Activated T-cell treated with anti-CD3 and anti-CD28 coated beads, Interleukin-2, amount 50 U/mL, for 24 hours (primary cell): ENCODE data around the gene RTN4IP1.
"Not testable (repeated sequence)": the region's sequence is repeated elsewhere in the genome, so short reads cannot be mapped to it uniquely, and the experiment has no call there.

Experiments
- DNase-seq: peaks from one replicate; pipeline ENCODE4 v3.0.0-alpha.2; 2020
- H3K27ac Mint-ChIP-seq: 2 replicates; pipeline ENCODE4 v1.8.0; 2020; ENCODE audit warnings: mild to moderate bottlenecking, mixed read lengths
- H3K27me3 Mint-ChIP-seq: 2 replicates; pipeline ENCODE4 v1.8.0; 2020; ENCODE audit warnings: mixed read lengths
- H3K36me3 Mint-ChIP-seq: 2 replicates; pipeline ENCODE4 v1.8.0; 2020; ENCODE audit warnings: low read depth, mixed read lengths
- H3K4me1 Mint-ChIP-seq: 2 replicates; pipeline ENCODE4 v1.8.0; 2020; ENCODE audit warnings: low read depth, mixed read lengths
- H3K4me3 Mint-ChIP-seq: 2 replicates; pipeline ENCODE4 v1.8.0; 2020; ENCODE audit warnings: mild to moderate bottlenecking, moderate library complexity, mixed read lengths
- H3K9me3 Mint-ChIP-seq: 2 replicates; pipeline ENCODE4 v1.8.0; 2020; ENCODE audit warnings: mixed read lengths

Gene RTN4IP1

DNA sequence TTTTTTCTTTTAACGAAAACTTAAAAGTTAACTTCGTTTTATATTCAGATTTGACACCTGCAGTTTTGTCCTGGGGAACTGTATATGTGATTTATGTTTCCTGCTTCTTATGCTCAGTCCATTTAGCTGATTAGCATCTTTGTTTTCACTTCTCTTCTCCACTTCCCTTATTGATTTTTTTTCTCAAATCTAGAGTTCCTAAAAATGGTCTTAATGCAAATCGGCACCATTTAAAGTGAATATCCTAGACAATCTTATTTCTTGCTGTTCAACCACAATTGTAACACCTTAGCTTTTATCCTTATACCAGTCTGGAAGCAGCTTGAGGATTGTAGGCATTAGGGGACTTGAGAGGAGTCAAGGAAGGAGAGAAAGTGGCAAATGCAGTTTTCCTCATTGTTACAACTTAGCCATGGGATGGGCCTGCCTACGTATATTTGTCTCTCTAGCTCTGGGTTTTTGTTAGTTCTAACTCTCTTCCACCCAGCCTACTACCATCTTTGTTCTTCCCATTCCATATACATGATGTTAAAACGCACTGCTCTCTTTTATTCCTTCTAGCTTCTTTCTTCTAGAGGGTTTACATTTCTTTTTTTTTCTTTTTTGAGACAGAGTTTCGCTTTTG lies 8.5 kb upstream of the RTN4IP1 start:
- peaks cover 53% of the 10 kb centered on the region for H3K36me3 Mint-ChIP-seq
- no peak overlapping the region for H3K4me3 Mint-ChIP-seq
- no peak for DNase-seq
- H3K4me1 Mint-ChIP-seq = peaks cover 37% of the 10 kb centered on the region
- H3K9me3 Mint-ChIP-seq = no peaks in the 10 kb centered on the region
- peak overlapping the region; percentile 2 for H3K27ac Mint-ChIP-seq
- no peaks in the 10 kb centered on the region for H3K27me3 Mint-ChIP-seq

DNA sequence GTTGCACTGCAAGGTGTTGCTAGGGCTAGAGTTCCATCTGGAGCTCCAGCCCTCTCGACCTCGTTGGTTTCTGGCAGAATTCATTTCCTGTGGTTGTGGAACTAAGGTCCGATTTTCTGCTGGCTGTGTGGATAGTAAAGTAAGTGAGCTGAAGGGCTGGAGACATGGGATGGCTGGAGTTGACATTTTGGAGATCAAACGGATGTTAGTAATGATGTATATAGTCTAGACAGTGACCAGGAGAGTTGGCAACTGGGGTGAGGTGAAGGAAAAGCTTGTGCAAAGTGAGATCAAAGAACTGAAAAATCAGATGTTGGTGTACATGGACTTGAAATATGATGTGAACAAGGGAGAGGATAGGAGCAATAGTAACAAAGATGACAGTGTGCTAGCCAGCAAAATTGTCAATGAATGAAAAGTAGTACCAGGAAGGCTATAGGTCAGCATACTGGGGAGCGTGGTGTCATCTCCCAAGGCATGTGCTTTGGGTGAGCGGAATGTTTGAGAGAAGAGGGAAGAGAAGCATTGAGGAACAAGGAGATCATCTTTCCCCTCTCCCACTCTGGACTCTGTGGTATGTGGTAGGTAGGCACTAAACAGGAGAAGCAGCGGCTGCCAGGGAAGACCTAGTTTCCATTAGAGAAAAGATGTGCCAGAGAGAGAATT lies 7.9 kb upstream of the RTN4IP1 start:
- Mint-ChIP-seq H3K4me3 (no peak overlapping the region), H3K27ac (peak overlapping the region; percentile 30), H3K9me3 (no peaks in the 10 kb centered on the region), H3K4me1 (peaks cover 39% of the 10 kb centered on the region), H3K36me3 (peaks cover 46% of the 10 kb centered on the region), H3K27me3 (no peaks in the 10 kb centered on the region)
- no peak for DNase-seq

DNA sequence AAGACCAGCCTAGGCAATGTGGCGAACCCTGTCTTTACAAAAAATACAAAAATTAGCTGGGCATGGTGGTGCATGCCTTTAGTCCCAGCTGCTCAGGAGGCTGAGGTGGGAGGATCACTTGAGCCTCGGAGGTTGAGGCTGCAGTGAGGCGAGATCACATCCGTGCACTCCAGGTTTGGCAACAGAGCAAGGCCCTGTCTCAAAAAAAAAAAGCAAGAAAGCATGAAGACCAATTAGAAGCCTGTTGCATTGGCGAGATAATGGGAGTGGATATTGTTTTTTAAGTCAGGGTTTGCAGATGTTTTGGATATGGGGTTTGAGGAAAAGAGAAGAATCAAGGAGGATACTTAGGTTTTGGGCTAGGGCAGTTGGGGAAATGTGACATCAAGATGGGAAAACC lies 5.3 kb upstream of the RTN4IP1 start:
- no peaks in the 10 kb centered on the region for H3K9me3 Mint-ChIP-seq
- H3K4me3 Mint-ChIP-seq = no peak overlapping the region
- no peak overlapping the region for H3K27ac Mint-ChIP-seq
- no peak for DNase-seq
- no peaks in the 10 kb centered on the region for H3K27me3 Mint-ChIP-seq
- peaks cover 33% of the 10 kb centered on the region for H3K36me3 Mint-ChIP-seq
- H3K4me1 Mint-ChIP-seq = peaks cover 52% of the 10 kb centered on the region

DNA sequence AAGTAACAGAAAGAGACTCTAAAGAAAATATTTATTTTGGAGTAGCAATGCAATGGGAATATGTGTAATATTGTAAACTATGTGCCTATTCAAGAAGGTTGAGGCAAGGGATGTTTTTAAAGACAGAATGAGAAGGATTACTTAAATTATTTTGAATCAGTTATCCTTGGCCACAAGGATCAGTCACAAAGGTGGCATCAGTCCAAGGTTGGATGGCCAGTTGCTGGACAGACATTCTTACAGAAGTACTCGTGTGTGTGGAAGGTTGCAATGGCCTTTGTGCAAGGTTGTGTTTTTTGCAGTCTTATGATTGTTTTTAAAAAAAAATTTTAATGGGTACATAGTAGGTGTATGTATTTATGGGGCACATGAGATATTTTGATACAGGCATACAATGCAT lies 2.0 kb upstream of the RTN4IP1 start:
- H3K27me3 Mint-ChIP-seq = no peaks in the 10 kb centered on the region
- peaks cover 48% of the 10 kb centered on the region for H3K4me1 Mint-ChIP-seq
- no peak overlapping the region for H3K27ac Mint-ChIP-seq
- no peaks in the 10 kb centered on the region for H3K9me3 Mint-ChIP-seq
- H3K36me3 Mint-ChIP-seq = peaks cover 29% of the 10 kb centered on the region
- DNase-seq = no peak
- H3K4me3 Mint-ChIP-seq = no peak overlapping the region

DNA sequence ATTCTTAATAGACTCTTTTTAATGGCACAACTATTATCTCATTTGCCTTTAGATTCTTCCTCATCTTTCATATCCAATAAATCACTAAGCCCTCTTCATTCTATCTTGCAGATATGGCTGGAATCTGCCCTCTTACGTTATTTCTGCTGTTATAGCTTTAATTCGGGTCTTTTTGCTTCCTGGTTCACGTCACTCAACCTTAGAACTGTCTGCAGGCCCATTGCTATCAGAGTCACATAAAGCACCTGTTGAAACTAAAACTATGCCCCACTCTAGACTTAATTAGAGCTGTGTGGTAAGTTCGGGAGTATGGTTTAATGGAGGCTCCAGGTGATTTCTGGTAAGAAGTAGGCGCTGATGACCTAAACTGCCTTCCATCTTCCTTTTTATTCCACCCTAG lies 1.1 kb upstream of the RTN4IP1 start:
- DNase-seq = no peak
- H3K4me1 Mint-ChIP-seq = peaks cover 53% of the 10 kb centered on the region

DNA sequence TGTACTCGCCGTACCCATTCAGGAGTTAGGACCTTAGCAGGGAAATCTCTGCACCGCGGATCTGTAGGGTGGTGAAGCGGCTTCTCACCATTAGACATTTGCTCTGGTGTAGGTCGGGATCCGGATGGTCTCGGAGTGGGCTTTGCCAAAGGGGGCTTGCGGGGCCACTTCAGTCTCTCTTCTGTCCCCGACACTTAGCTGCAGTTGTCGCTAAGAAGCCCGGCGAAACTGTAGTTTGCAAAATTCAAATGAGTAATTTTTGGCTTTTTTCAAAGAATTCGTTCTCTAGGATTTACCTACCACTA lies 513 bp upstream of the RTN4IP1 start:
- H3K4me1 Mint-ChIP-seq = peaks cover 48% of the 10 kb centered on the region
- H3K4me3 Mint-ChIP-seq = peak overlapping the region; percentile 95
- peaks cover 23% of the 10 kb centered on the region for H3K36me3 Mint-ChIP-seq
- no peak for DNase-seq
- peak overlapping the region; percentile 99 for H3K27ac Mint-ChIP-seq
- no peaks in the 10 kb centered on the region for H3K9me3 Mint-ChIP-seq
- H3K27me3 Mint-ChIP-seq = no peaks in the 10 kb centered on the region

More for the DNA sequence above, 1.1 kb upstream of the RTN4IP1 start:
- peaks cover 28% of the 10 kb centered on the region for H3K36me3 Mint-ChIP-seq
- H3K9me3 Mint-ChIP-seq = no peaks in the 10 kb centered on the region
- H3K27me3 Mint-ChIP-seq = no peaks in the 10 kb centered on the region
- H3K27ac Mint-ChIP-seq = peak overlapping the region; percentile 99
- H3K4me3 Mint-ChIP-seq = peak overlapping the region; percentile 95

DNA sequence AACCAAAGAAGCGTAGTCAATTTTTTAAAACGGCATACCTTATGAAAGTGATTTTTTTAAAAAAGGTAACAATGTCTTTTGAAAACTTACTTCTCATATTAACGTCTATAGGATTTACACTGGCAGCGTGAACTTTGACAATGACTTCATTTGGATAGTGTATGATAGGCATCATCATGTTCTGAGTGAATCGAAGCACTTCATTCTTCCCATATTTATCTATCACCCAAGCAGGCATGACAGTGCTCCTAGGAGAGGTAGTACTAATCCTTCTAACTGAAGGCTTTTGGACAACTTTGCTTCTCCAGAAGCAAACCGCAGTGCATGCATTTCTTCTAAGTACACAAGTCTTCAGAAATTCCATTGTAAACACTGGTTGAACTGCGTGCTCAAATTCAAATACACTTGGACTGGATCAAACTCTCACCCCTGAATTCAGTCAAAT lies 618 bp downstream of the RTN4IP1 start:
- no peaks in the 10 kb centered on the region for H3K27me3 Mint-ChIP-seq
- H3K36me3 Mint-ChIP-seq = peaks cover 19% of the 10 kb centered on the region
- no peaks in the 10 kb centered on the region for H3K9me3 Mint-ChIP-seq
- DNase-seq = no peak
- H3K27ac Mint-ChIP-seq = peak overlapping the region; percentile 99
- peaks cover 41% of the 10 kb centered on the region for H3K4me1 Mint-ChIP-seq
- peak overlapping the region; percentile 95 for H3K4me3 Mint-ChIP-seq

DNA sequence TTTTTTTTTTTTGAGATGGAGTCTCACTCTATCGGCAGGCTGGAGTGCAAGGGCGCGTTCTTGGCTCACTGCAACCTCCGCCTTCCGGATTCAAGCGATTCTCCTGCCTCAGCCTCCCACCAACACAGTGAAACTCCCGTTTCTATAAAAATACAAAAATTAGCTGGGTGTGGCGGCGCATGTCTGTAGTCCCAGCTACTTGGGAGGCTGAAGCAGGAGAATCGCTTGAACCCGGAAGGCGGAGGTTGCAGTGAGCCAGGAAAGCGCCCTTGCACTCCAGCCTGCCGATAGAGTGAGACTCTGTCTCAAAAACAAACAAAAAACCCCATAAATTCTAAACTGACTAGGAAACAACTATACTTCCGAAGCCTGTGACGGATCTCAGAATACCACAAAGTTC lies 1.5 kb downstream of the RTN4IP1 start:
- peaks cover 41% of the 10 kb centered on the region for H3K4me1 Mint-ChIP-seq
- H3K27me3 Mint-ChIP-seq, DNase-seq, H3K9me3 Mint-ChIP-seq: not testable (repeated sequence)
- peak overlapping the region; percentile 95 for H3K4me3 Mint-ChIP-seq
- peaks cover 20% of the 10 kb centered on the region for H3K36me3 Mint-ChIP-seq
- H3K27ac Mint-ChIP-seq = peak overlapping the region; percentile 99

DNA sequence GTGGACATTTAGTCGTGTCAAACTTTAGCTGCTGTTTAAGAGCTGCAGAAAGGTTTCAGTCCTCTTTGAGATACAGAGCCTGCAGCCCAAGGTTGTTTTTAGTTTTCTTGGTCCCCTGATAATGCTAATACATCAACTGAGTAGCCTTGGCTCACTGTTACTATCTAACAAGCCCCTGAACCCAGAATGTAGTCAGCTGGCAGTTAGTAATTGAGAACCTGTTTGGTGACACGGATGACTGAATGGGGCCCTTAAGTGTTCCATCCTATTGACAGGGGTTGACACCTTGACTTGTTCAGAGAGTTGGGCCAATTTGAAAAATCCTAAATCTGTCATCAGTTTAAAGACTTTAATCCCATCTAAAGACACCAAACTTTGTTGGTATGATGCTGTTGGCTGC lies 2.8 kb downstream of the RTN4IP1 start:
- H3K9me3 Mint-ChIP-seq = no peaks in the 10 kb centered on the region

DNA sequence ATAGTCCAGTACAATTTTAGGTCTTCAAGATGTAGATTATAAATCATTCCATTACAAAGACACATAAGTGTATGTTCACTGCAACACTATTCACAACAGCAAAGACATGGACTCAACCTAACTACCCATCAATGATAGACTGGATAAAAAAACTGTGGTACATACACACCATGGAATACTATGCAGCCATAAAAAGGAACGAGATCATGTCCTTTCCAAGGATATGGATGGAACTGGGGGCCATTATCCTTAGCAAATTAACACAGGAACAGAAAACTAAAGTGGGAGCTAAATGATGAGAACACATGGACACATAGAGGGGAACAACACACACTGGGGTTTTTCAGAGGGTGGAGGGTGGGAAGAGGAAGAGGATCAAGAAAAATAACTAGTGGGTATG lies 6.3 kb downstream of the RTN4IP1 start:
- no peaks in the 10 kb centered on the region for H3K27me3 Mint-ChIP-seq
- H3K27ac Mint-ChIP-seq = no peak overlapping the region
- H3K36me3 Mint-ChIP-seq = peaks cover 28% of the 10 kb centered on the region
- no peaks in the 10 kb centered on the region for H3K9me3 Mint-ChIP-seq
- H3K4me3 Mint-ChIP-seq = no peak overlapping the region
- H3K4me1 Mint-ChIP-seq = peaks cover 13% of the 10 kb centered on the region
- no peak for DNase-seq

More for the DNA sequence above, 2.8 kb downstream of the RTN4IP1 start:
- no peaks in the 10 kb centered on the region for H3K27me3 Mint-ChIP-seq
- no peak for DNase-seq
- peaks cover 29% of the 10 kb centered on the region for H3K36me3 Mint-ChIP-seq
- H3K4me1 Mint-ChIP-seq = peaks cover 33% of the 10 kb centered on the region
- H3K4me3 Mint-ChIP-seq = no peak overlapping the region
- H3K27ac Mint-ChIP-seq = no peak overlapping the region

DNA sequence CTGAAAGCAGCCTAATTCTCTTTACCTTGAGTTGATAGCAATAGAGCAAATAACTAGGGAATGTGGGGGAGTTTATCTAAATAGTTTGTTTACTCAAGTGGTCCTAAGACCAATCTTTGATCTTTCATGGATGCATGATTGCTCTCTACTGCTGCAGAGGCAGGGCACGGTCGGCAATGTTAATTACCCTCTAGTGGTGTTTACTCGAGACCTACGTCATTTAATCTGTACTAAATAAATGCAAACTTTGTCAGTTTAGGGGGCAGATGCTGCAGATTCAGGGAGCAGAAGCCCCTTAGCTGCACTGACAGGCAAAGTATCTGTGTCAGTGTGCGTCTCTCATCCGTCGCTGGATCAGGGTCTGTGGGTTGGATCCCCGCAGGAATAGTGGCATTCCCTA lies 6.9 kb downstream of the RTN4IP1 start:
- H3K4me3 Mint-ChIP-seq = no peak overlapping the region
- no peak overlapping the region for H3K27ac Mint-ChIP-seq
- H3K9me3 Mint-ChIP-seq = no peaks in the 10 kb centered on the region
- H3K27me3 Mint-ChIP-seq = no peaks in the 10 kb centered on the region
- peaks cover 29% of the 10 kb centered on the region for H3K36me3 Mint-ChIP-seq
- H3K4me1 Mint-ChIP-seq = peaks cover 10% of the 10 kb centered on the region
- no peak for DNase-seq

DNA sequence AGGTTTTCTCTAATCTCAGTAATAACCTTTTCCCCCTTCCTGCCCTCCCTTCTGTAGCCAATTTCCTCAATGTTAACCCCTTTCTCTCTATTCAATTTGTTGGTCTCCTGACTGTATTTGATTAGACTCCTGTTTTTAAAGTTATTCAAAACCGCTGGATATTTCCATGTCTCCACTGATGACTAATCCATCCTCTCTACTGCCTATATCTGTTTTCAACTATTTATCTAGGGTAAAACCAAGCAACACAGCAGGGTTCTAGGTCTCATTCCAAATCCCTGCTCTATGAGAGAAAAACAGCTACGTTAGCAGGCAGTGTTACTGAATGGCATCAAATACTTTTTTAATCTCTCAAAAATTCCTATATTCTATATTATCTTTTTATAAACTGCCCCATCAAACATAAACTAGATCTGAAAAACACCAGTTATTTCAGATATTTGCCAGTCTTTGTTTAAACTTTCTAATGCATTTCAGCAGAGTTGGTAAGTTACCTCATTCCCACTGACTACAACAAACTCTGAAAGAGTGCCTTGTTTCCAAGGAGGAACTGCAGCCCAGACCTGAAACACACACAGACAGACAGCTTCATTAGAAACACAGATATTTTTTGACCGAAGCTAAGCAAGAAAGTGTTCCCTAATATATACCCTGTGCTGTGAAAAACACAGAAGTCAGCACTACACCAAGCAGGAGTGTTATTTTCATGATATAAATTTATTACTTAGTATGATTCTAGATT lies 8.2 kb downstream of the RTN4IP1 start:
- no peaks in the 10 kb centered on the region for H3K9me3 Mint-ChIP-seq
- no peak for DNase-seq

DNA sequence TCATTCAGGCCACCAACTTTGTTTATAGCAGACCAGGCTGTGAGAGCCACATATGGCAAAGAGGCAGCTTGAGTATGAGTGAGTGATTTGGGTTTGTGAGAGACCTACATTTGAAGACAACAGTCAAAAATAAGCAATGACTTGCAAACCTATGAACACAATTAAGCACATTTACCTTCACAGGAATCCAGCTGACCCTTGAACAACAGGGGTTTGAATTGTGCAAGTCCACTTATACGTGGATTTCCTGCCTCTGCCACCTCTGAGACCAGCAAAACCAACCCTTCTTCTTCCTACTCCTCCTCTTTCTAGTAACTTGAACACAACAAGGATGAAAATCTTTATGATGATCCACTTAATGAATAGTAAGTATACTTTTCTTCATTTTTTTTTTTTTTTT lies 10.1 kb downstream of the RTN4IP1 start:
- H3K4me3 Mint-ChIP-seq = no peak overlapping the region
- no peak overlapping the region for H3K27ac Mint-ChIP-seq
- DNase-seq = no peak
- H3K9me3 Mint-ChIP-seq = no peaks in the 10 kb centered on the region
- H3K27me3 Mint-ChIP-seq = no peaks in the 10 kb centered on the region
- H3K4me1 Mint-ChIP-seq = peaks cover 3% of the 10 kb centered on the region
- H3K36me3 Mint-ChIP-seq = peaks cover 51% of the 10 kb centered on the region

More for the DNA sequence above, 8.2 kb downstream of the RTN4IP1 start:
- peaks cover 4% of the 10 kb centered on the region for H3K4me1 Mint-ChIP-seq
- H3K36me3 Mint-ChIP-seq = peaks cover 39% of the 10 kb centered on the region
- H3K27ac Mint-ChIP-seq = no peak overlapping the region
- no peak overlapping the region for H3K4me3 Mint-ChIP-seq
- H3K27me3 Mint-ChIP-seq = no peaks in the 10 kb centered on the region

DNA sequence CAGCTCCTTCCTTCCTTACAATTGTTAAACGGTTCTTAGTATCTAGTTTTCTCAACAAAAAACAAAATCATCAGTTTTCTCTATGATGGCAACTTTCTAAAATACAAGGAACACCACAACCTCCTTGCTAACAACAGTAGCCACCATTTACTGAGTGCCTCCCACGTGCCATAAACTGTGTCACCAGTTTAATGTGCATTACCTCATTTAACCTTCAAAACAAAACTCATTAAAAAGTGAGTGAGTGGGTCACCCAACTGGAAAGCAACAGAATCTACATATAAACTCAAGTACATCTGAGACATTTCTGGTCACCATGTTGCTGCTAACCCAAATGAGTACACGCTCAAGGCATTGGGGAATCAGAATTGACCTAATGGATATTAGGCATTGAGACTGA lies 11.0 kb downstream of the RTN4IP1 start:
- peaks cover 58% of the 10 kb centered on the region for H3K36me3 Mint-ChIP-seq
- H3K4me1 Mint-ChIP-seq = peaks cover 8% of the 10 kb centered on the region
- no peaks in the 10 kb centered on the region for H3K9me3 Mint-ChIP-seq
- DNase-seq = no peak
- H3K27ac Mint-ChIP-seq = no peak overlapping the region
- no peak overlapping the region for H3K4me3 Mint-ChIP-seq
- no peaks in the 10 kb centered on the region for H3K27me3 Mint-ChIP-seq

DNA sequence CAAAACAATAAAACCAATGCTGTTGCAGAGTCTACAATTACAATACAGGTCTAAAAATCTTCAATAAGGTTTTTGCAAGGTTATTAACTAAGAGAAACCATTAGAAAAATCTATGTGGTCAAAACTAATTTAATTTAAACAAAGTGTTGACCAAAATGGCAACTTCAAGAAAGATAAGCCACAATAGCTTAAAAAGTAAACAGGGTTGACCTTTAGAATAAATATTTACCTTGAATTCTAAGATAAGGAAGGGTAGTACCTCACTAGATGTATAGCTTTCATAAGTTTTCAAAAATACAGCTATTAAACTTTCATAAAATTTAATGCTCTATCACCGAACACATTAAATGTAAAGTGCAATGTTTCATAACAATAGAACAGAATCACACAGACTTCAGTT lies 11.4 kb downstream of the RTN4IP1 start:
- H3K36me3 Mint-ChIP-seq = peaks cover 59% of the 10 kb centered on the region
- H3K4me3 Mint-ChIP-seq = no peak overlapping the region
- no peaks in the 10 kb centered on the region for H3K27me3 Mint-ChIP-seq
- H3K9me3 Mint-ChIP-seq = no peaks in the 10 kb centered on the region
- no peak for DNase-seq
- peaks cover 13% of the 10 kb centered on the region for H3K4me1 Mint-ChIP-seq
- H3K27ac Mint-ChIP-seq = no peak overlapping the region
